Left lobe of liver (tissue), 2 donors: Measurements from ENCODE around the gene JMJD1C. TPM values are rescaled to one million over a fixed set of nuclear protein-coding genes. Genes with fewer than 3 reads are reported as not detected.
A peak's percentile ranks its signal among the peaks of the same experiment; 100 is the strongest.

ENCODE experiments used
- ATAC-seq: fragments of 200-7000 bp; cut with Tn5 transposase; one replicate; pipeline ENCODE4 v1.9.1; 2020; ENCODE audit warnings: mild to moderate bottlenecking, moderate library complexity
- DNase-seq: peaks from one replicate; pipeline ENCODE4 v3.0.0-alpha.2; 2020; ENCODE audit warnings: low spot score
- total RNA-seq: library from RNA; stranded (reverse); gene quantifications from one replicate; pipeline ENCODE4 v1.2.1, GENCODE V29; 2021
- donor health status: DM: no; HTN: no; CAD: no; lungs with moderate emphysema.
- donor health status: DM: no; HTN: yes; CAD: no.

Gene JMJD1C
- total RNA-seq, 1 donor from 2014 or later: 32.0 TPM

GRCh38 chr10:63265683-63266235, 200.0 kb downstream of the JMJD1C start:
- ATAC-seq: no peak
- DNase-seq: no peak

GRCh38 chr10:63265222-63265617, 200.6 kb downstream of the JMJD1C start:
- no peak for DNase-seq
- ATAC-seq: peak; percentile 60

- no peak for DNase-seq
- no peak for ATAC-seq
Observed at GRCh38 chr10:63264617-63265221, 201.1 kb downstream of the JMJD1C start.

- ATAC-seq (no peak), DNase-seq (no peak)
Observed at GRCh38 chr10:63262430-63263073, 203.2 kb downstream of the JMJD1C start.

- no peak for ATAC-seq
- DNase-seq: no peak
Observed at GRCh38 chr10:63261496-63261895, 204.3 kb downstream of the JMJD1C start.

GRCh38 chr10:63260860-63261251, 204.9 kb downstream of the JMJD1C start:
- ATAC-seq: no peak

GRCh38 chr10:63260103-63260859, 205.5 kb downstream of the JMJD1C start:
- ATAC-seq: no peak
- DNase-seq: no peak

More at GRCh38 chr10:63260860-63261251, 204.9 kb downstream of the JMJD1C start:
- DNase-seq: no peak

GRCh38 chr10:63258920-63259678, 206.7 kb downstream of the JMJD1C start:
- DNase-seq: no peak
- ATAC-seq: peak; percentile 37

GRCh38 chr10:63257778-63258177, 208.0 kb downstream of the JMJD1C start:
- DNase-seq (no peak), ATAC-seq (no peak)

GRCh38 chr10:63256009-63256773, 209.6 kb downstream of the JMJD1C start:
- DNase-seq (no peak), ATAC-seq (peak; percentile 69)

- no peak for DNase-seq
- no peak for ATAC-seq
Observed at GRCh38 chr10:63255316-63255715, 210.5 kb downstream of the JMJD1C start.

- DNase-seq (no peak), ATAC-seq (no peak)
Observed at GRCh38 chr10:63253040-63253439, 212.7 kb downstream of the JMJD1C start.

GRCh38 chr10:63252095-63252762, 213.5 kb downstream of the JMJD1C start:
- peak; percentile 37 for ATAC-seq
- DNase-seq: no peak

- DNase-seq (no peak), ATAC-seq (no peak)
Observed at GRCh38 chr10:63250032-63250431, 215.7 kb downstream of the JMJD1C start.

- DNase-seq: no peak
- no peak for ATAC-seq
Observed at GRCh38 chr10:63247771-63248170, 218.0 kb downstream of the JMJD1C start.

GRCh38 chr10:63246356-63246755, 219.4 kb downstream of the JMJD1C start:
- ATAC-seq (no peak), DNase-seq (no peak)

GRCh38 chr10:63241841-63242281, 223.9 kb downstream of the JMJD1C start:
- ATAC-seq: peak; percentile 47
- DNase-seq: no peak

- ATAC-seq (no peak), DNase-seq (no peak)
Observed at GRCh38 chr10:63240807-63241206, 225.0 kb downstream of the JMJD1C start.

- no peak for DNase-seq
- no peak for ATAC-seq
Observed at GRCh38 chr10:63238501-63238900, 227.3 kb downstream of the JMJD1C start.

- ATAC-seq (no peak), DNase-seq (no peak)
Observed at GRCh38 chr10:63237396-63237795, 228.4 kb downstream of the JMJD1C start.
